ENCODE results near the gene VSIG8.
"Not testable (repeated sequence)": the region's sequence is repeated elsewhere in the genome, so short reads cannot be mapped to it uniquely, and the experiment has no call there.

Gene VSIG8, protein sequence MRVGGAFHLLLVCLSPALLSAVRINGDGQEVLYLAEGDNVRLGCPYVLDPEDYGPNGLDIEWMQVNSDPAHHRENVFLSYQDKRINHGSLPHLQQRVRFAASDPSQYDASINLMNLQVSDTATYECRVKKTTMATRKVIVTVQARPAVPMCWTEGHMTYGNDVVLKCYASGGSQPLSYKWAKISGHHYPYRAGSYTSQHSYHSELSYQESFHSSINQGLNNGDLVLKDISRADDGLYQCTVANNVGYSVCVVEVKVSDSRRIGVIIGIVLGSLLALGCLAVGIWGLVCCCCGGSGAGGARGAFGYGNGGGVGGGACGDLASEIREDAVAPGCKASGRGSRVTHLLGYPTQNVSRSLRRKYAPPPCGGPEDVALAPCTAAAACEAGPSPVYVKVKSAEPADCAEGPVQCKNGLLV
- total RNA-seq: 0 to 0.29 (median 0) reads per million in 9 experiments

DNA sequence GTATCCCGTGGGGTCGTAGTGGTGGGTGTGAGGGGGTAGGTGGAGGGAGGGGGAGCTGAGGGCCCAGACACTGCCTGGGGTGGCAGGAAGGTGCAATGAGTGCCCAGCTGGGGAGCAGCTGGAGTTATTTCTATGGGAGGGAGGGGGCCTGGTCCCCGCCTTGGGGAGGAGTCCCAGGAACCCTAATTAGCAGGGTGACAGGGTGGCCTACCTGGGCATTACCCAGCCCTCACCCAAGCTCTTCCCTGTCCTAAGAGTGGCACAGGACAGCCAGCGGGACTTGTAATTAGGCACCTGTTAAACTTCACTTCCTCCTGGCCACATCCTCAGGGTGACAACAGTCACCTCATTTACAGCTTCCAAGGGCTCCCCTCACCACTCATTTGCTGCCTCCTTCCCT, at the start of gene VSIG8:
VSIG8 (minus strand) TSS at position 101 of the 400 bp plus-strand sequence. CDS start 136 bp downstream, outside the sequence.
- H3K9me3 Mint-ChIP-seq: no peaks in the 10 kb centered on the region
- H3K4me1 Mint-ChIP-seq (ENCODE audit: low read depth in 2 of 2): peaks cover 14 to 18% of the 10 kb centered on the region in 2 donors
- peaks cover 0 to 13% of the 10 kb centered on the region in 2 donors for H3K27me3 Mint-ChIP-seq
- peak within 1 kb of the TSS in 1 of 2 donors; percentile 52 for H3K27ac Mint-ChIP-seq
- peaks cover 1% of the 10 kb centered on the region for H3K36me3 Mint-ChIP-seq (ENCODE audit: insufficient read depth)
- DNase-seq: no peak
- H3K4me3 Mint-ChIP-seq: no peak within 1 kb of the TSS
- no peak for ATAC-seq (replicated peaks)

DNA sequence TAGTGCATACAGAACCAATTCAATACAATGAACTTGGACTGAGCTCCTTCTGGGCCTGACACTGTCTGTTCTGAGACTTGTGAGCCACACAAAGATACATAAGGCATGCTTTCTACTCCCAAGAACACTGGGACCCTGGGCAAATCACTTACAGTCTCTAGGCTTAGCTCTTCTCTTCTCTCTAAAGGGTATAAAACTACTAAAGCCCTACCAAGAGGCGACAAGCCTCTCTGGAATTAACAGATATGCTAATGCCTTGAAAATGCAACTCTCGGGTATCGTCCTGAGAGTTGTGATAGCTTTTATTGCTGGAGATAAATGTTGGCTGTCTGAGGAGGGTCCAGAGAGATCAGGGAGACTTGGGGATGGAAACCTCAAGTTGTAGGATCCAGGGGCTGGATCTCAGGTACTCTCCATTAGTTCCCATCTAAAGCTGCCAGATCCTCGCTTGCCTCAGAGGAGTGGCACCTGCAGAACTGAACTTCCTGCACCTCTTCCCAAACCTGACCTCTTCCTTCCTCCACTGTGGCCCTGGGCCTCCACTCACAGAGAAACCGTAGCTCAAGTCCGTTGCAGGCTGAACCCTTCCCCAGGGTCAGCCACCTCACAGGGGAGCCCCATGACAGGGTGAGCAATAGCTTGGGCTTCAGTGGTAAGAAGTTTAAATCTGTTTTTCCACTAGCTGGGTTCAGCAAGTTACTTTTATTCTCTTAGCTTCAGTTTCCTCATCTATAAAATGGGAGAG, 49.0 kb upstream of the VSIG8 start:
- peak overlapping the region; percentile 54 to 75 for H3K4me3 Mint-ChIP-seq
- H3K9me3 Mint-ChIP-seq: no peaks in the 10 kb centered on the region
- peak overlapping the region; percentile 99 to 100 for H3K27ac Mint-ChIP-seq
- DNase-seq: no peak
- ATAC-seq (replicated peaks): no peak
- peaks cover 61% of the 10 kb centered on the region for H3K36me3 Mint-ChIP-seq (ENCODE audit: insufficient read depth)
- no peaks in the 10 kb centered on the region for H3K27me3 Mint-ChIP-seq
- H3K4me1 Mint-ChIP-seq (ENCODE audit: low read depth in 2 of 2): peaks cover 48 to 66% of the 10 kb centered on the region in 2 donors

DNA sequence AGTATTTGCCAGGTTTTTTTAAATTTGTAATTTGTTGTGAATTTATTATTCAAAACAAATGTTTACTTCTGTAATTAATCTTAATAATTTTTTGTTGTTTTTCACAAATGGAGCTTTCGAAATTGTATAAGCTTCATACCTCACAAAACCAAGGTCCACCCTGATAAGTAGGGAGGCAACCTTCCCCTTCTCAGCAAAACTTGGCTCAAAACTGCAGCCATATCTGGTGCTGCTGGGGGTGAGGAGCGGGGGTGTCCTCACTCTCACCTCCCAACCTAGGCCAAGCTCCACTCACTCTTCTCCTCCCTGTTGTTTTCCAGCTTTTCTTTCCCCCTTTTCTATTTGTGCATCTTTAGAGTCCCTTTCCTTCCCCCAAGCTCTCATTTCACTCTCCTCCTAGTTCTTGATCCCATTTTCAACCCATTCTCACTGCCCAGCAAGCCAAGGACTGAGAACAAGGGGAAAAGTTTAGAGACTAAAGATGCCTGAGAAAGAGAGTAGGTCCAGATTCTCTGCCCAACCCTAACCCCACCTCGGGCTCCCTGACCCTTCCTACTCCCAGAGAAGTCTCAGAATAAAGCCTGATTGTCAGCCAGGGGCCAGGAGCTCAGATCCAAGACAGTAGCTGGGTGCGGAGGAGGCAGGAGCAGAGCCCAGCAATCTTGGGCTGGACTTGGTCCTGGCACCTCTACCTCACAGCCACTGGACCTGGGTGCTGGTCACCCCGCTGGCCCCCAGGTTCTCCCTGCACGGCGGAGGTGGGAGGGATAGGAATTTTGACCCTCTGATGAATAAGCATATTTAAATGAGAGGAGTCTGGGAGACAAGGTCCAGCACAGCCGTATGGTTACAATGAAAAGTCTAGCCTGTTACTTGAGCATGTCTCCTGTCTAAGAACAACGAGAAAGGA, 45.8 kb upstream of the VSIG8 start:
- no peaks in the 10 kb centered on the region for H3K9me3 Mint-ChIP-seq
- no peak for DNase-seq
- peaks cover 30 to 41% of the 10 kb centered on the region in 2 donors for H3K4me1 Mint-ChIP-seq (ENCODE audit: low read depth in 2 of 2)
- peaks cover 44% of the 10 kb centered on the region for H3K36me3 Mint-ChIP-seq (ENCODE audit: insufficient read depth)
- ATAC-seq (replicated peaks): no peak
- no peak overlapping the region for H3K4me3 Mint-ChIP-seq
- peak overlapping the region; percentile 66 to 99 for H3K27ac Mint-ChIP-seq
- H3K27me3 Mint-ChIP-seq: no peaks in the 10 kb centered on the region

DNA sequence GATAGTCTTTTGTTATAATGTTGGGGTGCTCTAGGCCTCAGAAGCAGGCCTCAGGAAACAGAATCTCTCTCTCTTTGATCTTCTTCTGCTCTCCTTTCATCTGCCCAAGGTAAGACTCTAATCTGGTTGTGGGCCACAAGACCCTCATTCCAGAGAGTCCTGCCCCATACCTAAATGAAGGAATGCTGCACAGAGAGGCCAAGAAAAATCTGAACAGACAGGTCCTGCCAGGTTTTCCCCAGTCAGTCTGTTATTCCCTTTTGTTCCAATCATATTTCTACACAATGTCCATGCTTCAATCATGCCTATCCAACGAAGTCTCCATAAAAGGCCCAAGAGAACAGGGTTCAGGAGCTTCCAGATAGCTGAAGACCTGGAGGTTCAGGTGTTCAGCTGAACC, 44.5 kb upstream of the VSIG8 start:
- Mint-ChIP-seq H3K27ac (peak overlapping the region in 1 of 2 donors; percentile 99), H3K4me3 (no peak overlapping the region), H3K27me3 (no peaks in the 10 kb centered on the region), H3K4me1 (ENCODE audit: low read depth in 2 of 2) (peaks cover 22 to 28% of the 10 kb centered on the region in 2 donors), H3K9me3 (no peaks in the 10 kb centered on the region), H3K36me3 (ENCODE audit: insufficient read depth) (peaks cover 37% of the 10 kb centered on the region)
- ATAC-seq (replicated peaks) (no peak), DNase-seq (no peak)

DNA sequence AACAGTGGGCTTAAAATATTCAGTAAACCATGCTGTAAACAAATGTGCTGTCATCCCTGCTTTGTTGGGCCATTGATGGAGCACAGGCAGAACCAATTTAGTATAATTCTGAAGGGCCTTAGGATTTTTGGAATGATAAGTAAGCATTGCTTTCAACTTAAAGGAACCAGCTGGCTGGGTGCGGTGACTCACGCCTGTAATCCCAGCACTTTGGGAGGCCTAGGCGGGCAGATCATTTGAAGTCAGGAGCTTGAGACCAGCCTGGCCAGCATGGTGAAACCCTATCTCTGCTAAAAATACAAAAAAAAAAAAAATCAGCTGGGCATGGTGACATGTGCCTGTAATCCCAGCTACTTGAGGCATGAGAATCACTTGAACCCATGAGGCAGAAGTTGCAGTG, 41.6 kb upstream of the VSIG8 start:
- not testable (repeated sequence) for H3K4me3 Mint-ChIP-seq; ATAC-seq (replicated peaks); H3K27me3 Mint-ChIP-seq; H3K4me1 Mint-ChIP-seq (ENCODE audit: low read depth in 2 of 2); DNase-seq; H3K9me3 Mint-ChIP-seq; H3K27ac Mint-ChIP-seq
- H3K36me3 Mint-ChIP-seq (ENCODE audit: insufficient read depth): peaks cover 24% of the 10 kb centered on the region

DNA sequence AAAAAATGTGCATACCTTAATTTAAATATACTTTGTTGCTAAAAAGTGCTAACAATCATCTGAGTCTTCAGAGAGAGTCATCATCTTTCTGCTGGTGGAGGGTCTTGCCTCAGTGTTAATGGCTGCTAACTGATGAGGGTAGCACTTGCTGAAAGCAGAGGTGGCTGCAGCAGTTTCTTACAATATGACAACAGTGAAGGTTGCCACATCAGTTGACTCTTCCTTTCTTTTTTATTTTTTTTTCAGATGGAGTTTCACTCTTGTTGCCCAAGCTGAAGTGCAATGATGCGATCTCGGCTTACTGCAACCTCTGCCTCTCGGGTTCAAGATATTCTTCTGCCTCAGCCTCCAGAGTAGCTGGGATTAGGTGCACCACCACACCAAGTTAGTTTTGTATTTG, 40.1 kb upstream of the VSIG8 start:
- Mint-ChIP-seq H3K4me1 (ENCODE audit: low read depth in 2 of 2) (peaks cover 0 to 6% of the 10 kb centered on the region in 2 donors), H3K27me3 (peaks cover 0 to 9% of the 10 kb centered on the region in 2 donors), H3K36me3 (ENCODE audit: insufficient read depth) (peaks cover 17% of the 10 kb centered on the region), H3K9me3 (no peaks in the 10 kb centered on the region), H3K27ac (no peak overlapping the region), H3K4me3 (no peak overlapping the region)
- ATAC-seq (replicated peaks) (no peak), DNase-seq (no peak)

DNA sequence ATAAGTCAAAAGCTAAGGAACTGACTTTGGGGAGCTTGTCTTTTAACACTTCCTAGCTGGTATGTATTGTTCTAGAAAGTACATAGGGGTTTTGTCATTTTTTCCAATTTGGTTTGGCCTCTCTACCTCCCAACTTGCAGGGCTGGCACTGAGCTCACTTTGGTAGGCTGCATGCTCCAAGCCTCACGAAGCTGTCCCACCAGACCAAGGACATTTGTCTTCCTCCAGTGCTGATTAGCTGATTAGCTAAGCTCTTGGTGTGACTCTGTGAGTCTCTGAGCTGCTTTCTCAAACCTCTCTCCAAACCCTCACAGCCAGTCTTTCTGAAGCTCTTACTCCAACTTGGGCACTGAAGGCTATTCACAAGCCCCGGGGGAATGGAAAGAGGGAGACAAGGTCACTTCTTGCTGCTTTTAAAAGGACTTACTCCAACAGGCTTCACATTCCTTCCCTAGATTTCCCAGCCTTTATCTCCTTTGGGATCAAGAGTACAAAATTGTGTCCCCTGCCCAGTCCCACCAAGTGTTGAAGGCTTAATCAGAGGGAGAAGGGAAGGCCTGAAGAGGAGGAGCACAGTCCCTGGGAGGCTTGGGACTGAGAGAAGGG, 38.4 kb upstream of the VSIG8 start:
- no peaks in the 10 kb centered on the region for H3K9me3 Mint-ChIP-seq
- DNase-seq (no peak), ATAC-seq (replicated peaks) (no peak)
- peak overlapping the region in 1 of 2 donors; percentile 44 for H3K27ac Mint-ChIP-seq
- no peak overlapping the region for H3K4me3 Mint-ChIP-seq
- peaks cover 0 to 16% of the 10 kb centered on the region in 2 donors for H3K27me3 Mint-ChIP-seq
- H3K4me1 Mint-ChIP-seq (ENCODE audit: low read depth in 2 of 2): peaks cover 0 to 10% of the 10 kb centered on the region in 2 donors
- peaks cover 12% of the 10 kb centered on the region for H3K36me3 Mint-ChIP-seq (ENCODE audit: insufficient read depth)

DNA sequence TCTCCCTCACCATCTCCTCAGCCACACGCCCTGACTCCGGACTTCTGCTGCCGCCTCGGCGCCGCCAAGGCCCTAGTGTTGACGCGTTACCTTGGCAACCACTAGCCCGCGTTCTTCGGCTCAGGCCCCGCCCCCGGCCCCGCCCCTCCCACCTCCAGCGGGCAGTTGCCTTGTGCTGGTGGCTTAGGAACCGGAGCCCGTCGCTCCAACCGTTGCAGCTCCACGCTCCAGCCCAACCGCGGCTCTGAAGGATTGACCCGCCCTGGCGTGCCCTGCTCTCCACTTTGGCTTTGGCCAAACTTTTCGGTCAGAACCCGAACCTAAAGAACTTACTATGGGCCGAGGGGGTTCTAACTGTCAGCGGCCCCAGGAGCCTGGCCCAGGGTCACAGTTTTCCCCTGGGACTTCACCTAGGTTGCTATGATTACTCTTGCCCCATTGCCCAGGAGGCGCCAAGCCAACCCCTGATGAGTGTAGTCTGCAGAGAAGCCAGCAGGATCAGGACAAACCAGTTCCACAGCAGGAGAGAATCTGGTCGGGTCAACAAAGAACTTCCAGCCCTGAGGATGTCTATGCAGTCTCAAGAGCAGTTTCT, 37.7 kb upstream of the VSIG8 start, which contains the start of gene CFAP45:
CFAP45 (minus strand) TSS at position 80 of the 595 bp plus-strand sequence; CDS start at position 13, 67 bp downstream.
- Mint-ChIP-seq H3K27me3 (peaks cover 0 to 19% of the 10 kb centered on the region in 2 donors), H3K9me3 (no peaks in the 10 kb centered on the region), H3K4me1 (ENCODE audit: low read depth in 2 of 2) (peaks cover 0 to 10% of the 10 kb centered on the region in 2 donors), H3K4me3 (no peak within 1 kb of the TSS), H3K27ac (peak within 1 kb of the TSS in 1 of 2 donors; percentile 61), H3K36me3 (ENCODE audit: insufficient read depth) (peaks cover 8% of the 10 kb centered on the region)
- ATAC-seq (replicated peaks) (peak; percentile 57), DNase-seq (no peak)

DNA sequence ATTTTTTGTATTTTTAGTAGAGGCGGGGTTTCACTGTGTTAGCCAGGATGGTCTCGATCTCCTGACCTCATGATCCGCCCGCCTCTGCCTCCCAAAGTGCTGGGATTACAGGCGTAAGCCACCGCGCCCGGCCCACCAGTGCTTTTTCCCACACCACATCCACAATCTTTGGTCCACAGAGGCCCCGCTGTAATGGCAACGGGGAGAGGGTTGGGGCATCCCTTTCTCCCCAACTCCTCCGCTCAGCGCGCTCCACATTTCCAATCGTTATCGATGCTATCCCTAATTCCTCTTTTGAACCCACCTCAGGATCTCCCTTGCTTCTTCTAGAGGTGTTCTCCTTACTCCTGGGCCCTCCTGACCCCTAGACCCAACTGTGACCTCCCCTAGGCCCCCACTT, 37.2 kb upstream of the VSIG8 start:
- not testable (repeated sequence) for H3K27ac Mint-ChIP-seq; DNase-seq; ATAC-seq (replicated peaks); H3K4me3 Mint-ChIP-seq; H3K36me3 Mint-ChIP-seq (ENCODE audit: insufficient read depth); H3K9me3 Mint-ChIP-seq
- Mint-ChIP-seq H3K4me1 (ENCODE audit: low read depth in 2 of 2) (peaks cover 0 to 10% of the 10 kb centered on the region in 2 donors), H3K27me3 (peaks cover 0 to 19% of the 10 kb centered on the region in 2 donors)

DNA sequence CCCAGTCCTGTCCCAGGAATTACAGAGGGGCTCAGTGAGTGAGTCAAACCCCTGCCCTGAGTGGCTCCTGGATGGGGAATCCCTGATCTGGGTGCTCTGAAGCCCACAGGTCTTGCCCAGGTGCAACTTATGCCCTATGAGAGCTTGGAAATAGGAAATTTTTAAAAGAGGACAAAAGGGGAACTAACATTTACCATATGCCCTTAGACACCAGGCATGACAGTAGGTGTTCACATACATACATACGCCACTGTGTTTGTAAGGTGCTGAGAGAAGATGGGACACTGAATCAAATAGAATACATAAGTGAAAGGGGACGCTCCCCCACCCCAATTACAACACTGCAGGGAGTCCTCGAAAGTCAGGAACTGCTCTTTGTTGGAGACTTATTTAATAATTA, 36.1 kb upstream of the VSIG8 start:
- peaks cover 0 to 10% of the 10 kb centered on the region in 2 donors for H3K4me1 Mint-ChIP-seq (ENCODE audit: low read depth in 2 of 2)
- H3K27me3 Mint-ChIP-seq: peaks cover 0 to 19% of the 10 kb centered on the region in 2 donors
- H3K4me3 Mint-ChIP-seq: no peak overlapping the region
- ATAC-seq (replicated peaks) (no peak), DNase-seq (no peak)
- no peaks in the 10 kb centered on the region for H3K9me3 Mint-ChIP-seq
- H3K27ac Mint-ChIP-seq: no peak overlapping the region
- peaks cover 7% of the 10 kb centered on the region for H3K36me3 Mint-ChIP-seq (ENCODE audit: insufficient read depth)

DNA sequence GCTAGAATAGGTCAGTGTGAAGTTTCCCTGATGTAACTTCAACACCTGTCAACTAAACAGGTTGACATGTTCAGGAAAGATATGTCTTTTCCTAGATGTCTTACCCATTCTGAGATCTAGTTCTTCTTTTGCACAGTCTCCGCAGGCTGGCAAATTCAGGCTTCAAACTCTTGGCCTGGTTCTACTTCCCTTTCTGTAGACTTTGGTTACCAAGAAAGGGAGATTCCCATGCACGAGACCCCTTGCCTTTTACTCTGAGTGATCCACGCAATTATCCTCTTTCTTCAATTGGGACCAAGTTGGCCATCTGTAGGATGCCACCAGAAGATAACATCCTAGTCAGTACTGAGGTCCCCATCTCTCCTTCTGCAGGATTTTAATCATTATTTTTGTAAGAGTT, 35.5 kb upstream of the VSIG8 start:
- H3K27ac Mint-ChIP-seq: no peak overlapping the region
- peaks cover 7% of the 10 kb centered on the region for H3K36me3 Mint-ChIP-seq (ENCODE audit: insufficient read depth)
- peaks cover 0 to 19% of the 10 kb centered on the region in 2 donors for H3K27me3 Mint-ChIP-seq
- DNase-seq (no peak), ATAC-seq (replicated peaks) (no peak)
- no peak overlapping the region for H3K4me3 Mint-ChIP-seq
- peaks cover 0 to 10% of the 10 kb centered on the region in 2 donors for H3K4me1 Mint-ChIP-seq (ENCODE audit: low read depth in 2 of 2)
- no peaks in the 10 kb centered on the region for H3K9me3 Mint-ChIP-seq

DNA sequence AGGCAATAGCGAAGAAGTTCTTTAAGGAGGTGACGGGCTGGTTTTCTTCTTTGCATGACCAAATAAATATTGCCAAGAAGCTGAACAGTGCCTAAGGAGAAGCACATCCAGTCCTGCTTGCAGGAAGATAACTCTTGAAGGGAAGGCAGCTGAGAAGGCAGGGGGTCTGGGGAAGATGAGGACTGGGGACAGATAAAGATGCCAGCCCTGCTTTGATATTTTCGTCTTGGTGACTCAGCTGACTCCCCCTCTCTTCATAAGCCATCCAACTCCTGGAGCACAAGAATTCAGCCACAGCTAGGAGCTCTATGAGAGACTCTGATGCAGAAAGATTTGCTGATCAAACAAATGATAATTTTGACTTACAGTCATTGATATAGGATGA, 34.1 kb upstream of the VSIG8 start:
- no peak for ATAC-seq (replicated peaks)
- Mint-ChIP-seq H3K9me3 (no peaks in the 10 kb centered on the region), H3K36me3 (ENCODE audit: insufficient read depth) (peaks cover 8% of the 10 kb centered on the region), H3K27ac (no peak overlapping the region), H3K4me1 (ENCODE audit: low read depth in 2 of 2) (peaks cover 3 to 13% of the 10 kb centered on the region in 2 donors), H3K27me3 (peaks cover 0 to 19% of the 10 kb centered on the region in 2 donors), H3K4me3 (no peak overlapping the region)
- DNase-seq: no peak

Measured in effector memory CD8-positive, alpha-beta T cell (primary cell).